ENCODE results near the gene SH3RF3.
"Not testable (repeated sequence)": the region's sequence is repeated elsewhere in the genome, so short reads cannot be mapped to it uniquely, and the experiment has no call there.

The SH3RF3 gene

GRCh38 chr2:109531896-109532727 lies 403.1 kb downstream of the SH3RF3 start:
- DNase-seq: no peak

GRCh38 chr2:109532728-109533076 lies 403.7 kb downstream of the SH3RF3 start:
- no peak for DNase-seq

DNA sequence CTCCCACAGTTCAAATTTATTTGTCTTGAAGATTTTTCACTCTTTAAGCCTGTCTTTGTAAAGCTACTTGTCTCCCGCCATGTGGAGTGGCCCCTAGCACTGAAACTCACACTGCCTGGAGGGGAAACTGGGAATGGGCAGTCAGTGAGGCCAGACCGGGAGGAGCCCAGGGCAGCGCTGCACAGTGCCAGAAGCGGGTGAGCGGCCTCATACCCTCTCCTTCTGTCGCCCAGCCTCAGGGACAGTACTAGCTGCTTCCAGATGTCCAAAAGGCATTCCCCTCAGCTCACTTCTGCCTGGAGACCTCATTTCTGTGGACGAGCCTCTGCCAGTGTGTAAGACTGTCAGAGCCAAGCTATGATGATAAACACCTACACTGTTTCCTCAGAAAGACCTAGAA lies 404.8 kb downstream of the SH3RF3 start:
- DNase-seq: no peak

DNA sequence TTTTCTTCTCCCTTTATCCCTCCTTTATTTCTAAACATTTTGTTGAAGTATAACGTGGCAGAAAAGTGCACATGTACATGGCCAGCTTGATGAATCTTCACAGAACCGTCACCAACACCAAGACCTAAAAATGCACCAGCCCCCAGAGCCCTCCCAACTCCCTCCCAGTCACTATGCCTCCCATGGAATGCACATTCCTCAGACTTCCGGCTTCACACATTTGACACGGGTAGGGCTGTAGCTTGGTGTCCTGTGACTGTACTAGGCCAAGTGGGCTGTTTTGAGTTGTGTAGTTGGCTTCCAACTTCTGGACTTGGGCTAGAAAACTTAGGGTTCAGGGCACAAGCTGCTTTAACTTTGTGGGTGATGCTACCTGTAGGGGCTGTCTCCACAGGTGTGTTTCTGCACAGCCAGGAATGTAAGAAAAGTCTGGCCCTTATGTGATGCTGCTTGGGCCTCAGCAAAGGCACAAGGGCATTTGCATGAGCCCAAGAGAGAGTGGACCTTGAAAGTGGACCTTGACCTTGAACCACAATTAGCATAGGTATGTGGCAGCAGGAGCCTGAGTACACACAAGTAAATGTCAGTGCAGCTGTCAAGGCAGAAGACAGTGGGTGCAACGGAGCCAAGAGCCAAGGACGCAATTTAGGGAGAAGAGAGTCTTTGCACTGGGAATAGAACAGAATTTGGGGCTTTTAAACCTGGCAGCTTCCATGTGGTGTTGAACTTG lies 406.4 kb downstream of the SH3RF3 start:
- DNase-seq: no peak

DNA sequence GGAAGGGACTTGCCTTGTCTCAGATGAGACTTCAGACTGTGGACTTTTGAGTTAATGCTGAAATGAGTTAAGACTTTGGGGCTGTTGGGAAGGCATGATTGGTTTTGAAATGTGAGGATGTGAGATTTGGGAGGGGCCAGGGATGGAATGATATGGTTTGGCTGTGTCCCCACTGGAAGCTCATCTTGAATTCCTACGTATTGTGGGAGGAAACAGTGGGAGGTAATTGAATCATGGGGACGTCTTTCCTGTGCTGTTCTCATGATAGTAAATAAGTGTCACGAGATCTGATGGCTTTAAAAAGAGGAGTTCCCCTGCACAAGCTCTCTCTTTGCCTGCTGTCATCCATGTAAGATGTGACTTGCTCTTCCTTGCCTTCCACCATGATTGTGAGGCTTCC lies 407.6 kb downstream of the SH3RF3 start:
- DNase-seq: not testable (repeated sequence)

GRCh38 chr2:109537565-109538222 lies 408.7 kb downstream of the SH3RF3 start:
- DNase-seq: no peak

- no peak for DNase-seq
Measured at GRCh38 chr2:109538546-109538945, 409.5 kb downstream of the SH3RF3 start.

- DNase-seq: no peak
Measured at GRCh38 chr2:109542384-109542783, 413.4 kb downstream of the SH3RF3 start.

- DNase-seq: peak in 49 of 56 donors; percentile 3 to 82 (median 41)
Measured at GRCh38 chr2:109545828-109546713, 417.1 kb downstream of the SH3RF3 start.

- no peak for DNase-seq
Measured at GRCh38 chr2:109547280-109547679, 418.3 kb downstream of the SH3RF3 start.

- DNase-seq: no peak
Measured at GRCh38 chr2:109549016-109549590, 420.1 kb downstream of the SH3RF3 start.
